OCI-LY1 (cell line): ENCODE results near the gene FHIP1B.

ENCODE experiments used
- H2AFZ ChIP-seq: fragments of 200-600 bp; sonication (generic), shearing (Covaris generic); 2 replicates; pipeline ENCODE4 v1.6.0; 2014; ENCODE audit warnings: antibody characterized with exemption, mild to moderate bottlenecking, low read length
- H3F3A ChIP-seq: fragments of 200-600 bp; sonication (generic), shearing (Covaris generic); 2 replicates; pipeline ENCODE4 v1.6.0; 2014; ENCODE audit warnings: mild to moderate bottlenecking, antibody characterized with exemption, low read length, moderate library complexity; ENCODE audit not compliant: insufficient read depth
- H3K27ac ChIP-seq: fragments of 200-600 bp; sonication (generic); 2 replicates; pipeline ENCODE4 v1.5.1; 2014; ENCODE audit warnings: low read length, mixed run types, mild to moderate bottlenecking, low read depth; ENCODE audit not compliant: poor library complexity, severe bottlenecking
- H3K27me3 ChIP-seq: fragments of 200-600 bp; sonication (generic); 2 replicates; pipeline ENCODE4 v1.6.0; 2014; ENCODE audit warnings: antibody characterized with exemption, mild to moderate bottlenecking, low read length, moderate library complexity; ENCODE audit not compliant: insufficient read depth
- H3K36me3 ChIP-seq: fragments of 200-600 bp; sonication (generic); 2 replicates; pipeline ENCODE4 v1.6.1; 2014; ENCODE audit warnings: mild to moderate bottlenecking, antibody characterized with exemption, low read length, moderate library complexity, mixed read lengths; ENCODE audit not compliant: insufficient read depth
- H3K4me1 ChIP-seq: fragments of 200-600 bp; sonication (generic); 2 replicates; pipeline ENCODE4 v1.5.1; 2014; ENCODE audit warnings: mild to moderate bottlenecking, low read length, moderate library complexity; ENCODE audit not compliant: insufficient read depth, severe bottlenecking
- H3K4me2 ChIP-seq: fragments of 200-600 bp; sonication (generic), shearing (Covaris generic); 2 replicates; pipeline ENCODE4 v1.6.1; 2014; ENCODE audit warnings: low read length
- H3K4me3 ChIP-seq: fragments of 200-600 bp; sonication (generic); 2 replicates; pipeline ENCODE4 v1.5.1; 2014; ENCODE audit warnings: low read length, low read depth, mild to moderate bottlenecking, mixed read lengths; ENCODE audit not compliant: poor library complexity, severe bottlenecking
- H3K79me2 ChIP-seq: fragments of 200-600 bp; shearing (Covaris generic); 2 replicates; pipeline ENCODE4 v1.6.1; 2016; ENCODE audit warnings: mixed run types, low read length, mixed read lengths; ENCODE audit not compliant: insufficient read depth
- H3K9ac ChIP-seq: fragments of 200-600 bp; sonication (generic), shearing (Covaris generic); 2 replicates; pipeline ENCODE4 v1.6.1; 2014; ENCODE audit warnings: mild to moderate bottlenecking, low read length, mixed read lengths
- H3K9me2 ChIP-seq: fragments of 200-600 bp; sonication (generic), shearing (Covaris generic); 2 replicates; pipeline ENCODE4 v1.6.1; 2014; ENCODE audit warnings: low read depth, mild to moderate bottlenecking, low read length, mixed read lengths
- H3K9me3 ChIP-seq: fragments of 200-600 bp; shearing (Covaris generic); 2 replicates; pipeline ENCODE4 v1.6.1; 2014; ENCODE audit warnings: low read length, mixed read lengths
- H4K20me1 ChIP-seq: fragments of 200-600 bp; sonication (generic), shearing (Covaris generic); 2 replicates; pipeline ENCODE4 v1.6.0; 2016; ENCODE audit warnings: mild to moderate bottlenecking, low read length; ENCODE audit not compliant: insufficient read depth
- EZH2 ChIP-seq: fragments of 200-600 bp; sonication (generic), shearing (Covaris generic); IDR thresholded peaks from 2 replicates; pipeline ENCODE4 v1.8.0; 2017; ENCODE audit warnings: borderline replicate concordance, mixed run types, mild to moderate bottlenecking, antibody characterized with exemption, low read length, moderate library complexity, mixed read lengths
- TF ChIP-seq, protein P1 (sequence below): fragments of 200-600 bp; sonication (generic), shearing (Covaris generic); IDR thresholded peaks from 2 replicates; pipeline ENCODE4 v1.5.1; 2017; ENCODE audit warnings: mild to moderate bottlenecking, antibody characterized with exemption, low read length, moderate library complexity, mixed read lengths

The FHIP1B gene

GRCh38 chr11:6202041-6202440, 32.4 kb downstream of the FHIP1B start:
- Histone ChIP-seq H3K9ac (no peak overlapping the region), H3K9me3 (no peaks in the 10 kb centered on the region), H3K4me2 (no peak overlapping the region), H3K27me3 (no peaks in the 10 kb centered on the region), H3K9me2 (no peaks in the 10 kb centered on the region), H3F3A (no peaks in the 10 kb centered on the region), H3K27ac (no peak overlapping the region), H3K4me3 (no peak overlapping the region), H3K4me1 (no peaks in the 10 kb centered on the region), H3K36me3 (peaks cover 8% of the 10 kb centered on the region; the same call in 1 of the 2 replicates), H2AFZ (no peak overlapping the region), H3K79me2 (no peaks in the 10 kb centered on the region), H4K20me1 (no peaks in the 10 kb centered on the region)
- TF ChIP-seq, protein P1, sequence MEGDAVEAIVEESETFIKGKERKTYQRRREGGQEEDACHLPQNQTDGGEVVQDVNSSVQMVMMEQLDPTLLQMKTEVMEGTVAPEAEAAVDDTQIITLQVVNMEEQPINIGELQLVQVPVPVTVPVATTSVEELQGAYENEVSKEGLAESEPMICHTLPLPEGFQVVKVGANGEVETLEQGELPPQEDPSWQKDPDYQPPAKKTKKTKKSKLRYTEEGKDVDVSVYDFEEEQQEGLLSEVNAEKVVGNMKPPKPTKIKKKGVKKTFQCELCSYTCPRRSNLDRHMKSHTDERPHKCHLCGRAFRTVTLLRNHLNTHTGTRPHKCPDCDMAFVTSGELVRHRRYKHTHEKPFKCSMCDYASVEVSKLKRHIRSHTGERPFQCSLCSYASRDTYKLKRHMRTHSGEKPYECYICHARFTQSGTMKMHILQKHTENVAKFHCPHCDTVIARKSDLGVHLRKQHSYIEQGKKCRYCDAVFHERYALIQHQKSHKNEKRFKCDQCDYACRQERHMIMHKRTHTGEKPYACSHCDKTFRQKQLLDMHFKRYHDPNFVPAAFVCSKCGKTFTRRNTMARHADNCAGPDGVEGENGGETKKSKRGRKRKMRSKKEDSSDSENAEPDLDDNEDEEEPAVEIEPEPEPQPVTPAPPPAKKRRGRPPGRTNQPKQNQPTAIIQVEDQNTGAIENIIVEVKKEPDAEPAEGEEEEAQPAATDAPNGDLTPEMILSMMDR = no peak
- no peak for TF ChIP-seq EZH2

DNA sequence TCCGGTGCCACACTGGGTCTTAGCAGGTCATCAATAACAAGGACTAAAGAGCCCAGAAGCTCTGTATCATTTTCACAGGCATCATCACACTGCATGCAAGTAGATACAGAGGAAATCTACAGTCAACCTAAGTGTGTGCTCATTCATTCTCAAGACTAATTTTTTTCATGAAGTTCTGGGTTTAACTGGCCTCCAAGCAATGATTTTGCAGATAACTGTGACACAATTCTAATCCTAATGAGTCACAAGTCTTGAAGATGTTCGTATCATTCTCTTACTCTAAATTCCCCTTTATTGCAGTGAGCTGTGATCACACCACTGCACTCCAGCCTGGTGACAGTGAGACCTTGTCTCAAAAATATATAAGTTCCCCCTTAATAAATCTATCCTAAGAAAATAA, 33.0 kb downstream of the FHIP1B start:
- no peaks in the 10 kb centered on the region for H3K4me1 ChIP-seq
- no peak overlapping the region for H2AFZ ChIP-seq
- TF ChIP-seq, protein P1 = no peak
- no peak for TF ChIP-seq EZH2
- no peaks in the 10 kb centered on the region for H3F3A ChIP-seq
- no peaks in the 10 kb centered on the region for H3K9me2 ChIP-seq
- no peak overlapping the region for H3K4me3 ChIP-seq
- H3K27me3 ChIP-seq = no peaks in the 10 kb centered on the region
- H3K9me3 ChIP-seq = no peaks in the 10 kb centered on the region
- H3K79me2 ChIP-seq = no peaks in the 10 kb centered on the region
- no peaks in the 10 kb centered on the region for H4K20me1 ChIP-seq
- H3K4me2 ChIP-seq = no peak overlapping the region
- H3K9ac ChIP-seq = no peak overlapping the region
- H3K27ac ChIP-seq = no peak overlapping the region
- H3K36me3 ChIP-seq = peaks cover 4% of the 10 kb centered on the region; the same call in 1 of the 2 replicates

DNA sequence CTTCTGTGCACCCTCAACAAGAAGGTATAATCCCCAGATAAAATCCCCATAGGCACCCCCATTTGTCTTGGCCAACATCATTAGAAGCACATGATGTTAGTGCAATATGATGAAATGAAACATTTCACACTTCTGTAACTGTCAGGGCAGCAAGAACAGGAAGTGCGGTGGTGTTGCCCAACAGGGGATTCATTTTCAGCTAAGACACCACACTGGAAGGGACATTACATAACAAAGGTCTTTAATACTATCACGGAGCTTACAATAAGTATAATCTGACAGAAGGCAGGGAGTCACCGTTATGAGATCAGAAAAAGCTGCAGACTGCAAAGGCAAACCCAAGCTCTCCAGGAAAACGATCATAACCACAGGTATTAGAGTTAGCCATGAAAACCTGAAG, 33.5 kb downstream of the FHIP1B start:
- H3K27ac ChIP-seq = no peak overlapping the region
- no peaks in the 10 kb centered on the region for H3K79me2 ChIP-seq
- TF ChIP-seq EZH2 = no peak
- TF ChIP-seq, protein P1 = no peak
- no peaks in the 10 kb centered on the region for H3F3A ChIP-seq
- no peak overlapping the region for H2AFZ ChIP-seq
- H3K9ac ChIP-seq = no peak overlapping the region
- H3K27me3 ChIP-seq = no peaks in the 10 kb centered on the region
- no peak overlapping the region for H3K4me3 ChIP-seq
- no peaks in the 10 kb centered on the region for H3K4me1 ChIP-seq
- H3K9me3 ChIP-seq = no peaks in the 10 kb centered on the region
- no peaks in the 10 kb centered on the region for H4K20me1 ChIP-seq
- no peaks in the 10 kb centered on the region for H3K36me3 ChIP-seq
- H3K9me2 ChIP-seq = no peaks in the 10 kb centered on the region
- no peak overlapping the region for H3K4me2 ChIP-seq
